ENCODE results near the gene TAS2R19.

Gene TAS2R19

DNA sequence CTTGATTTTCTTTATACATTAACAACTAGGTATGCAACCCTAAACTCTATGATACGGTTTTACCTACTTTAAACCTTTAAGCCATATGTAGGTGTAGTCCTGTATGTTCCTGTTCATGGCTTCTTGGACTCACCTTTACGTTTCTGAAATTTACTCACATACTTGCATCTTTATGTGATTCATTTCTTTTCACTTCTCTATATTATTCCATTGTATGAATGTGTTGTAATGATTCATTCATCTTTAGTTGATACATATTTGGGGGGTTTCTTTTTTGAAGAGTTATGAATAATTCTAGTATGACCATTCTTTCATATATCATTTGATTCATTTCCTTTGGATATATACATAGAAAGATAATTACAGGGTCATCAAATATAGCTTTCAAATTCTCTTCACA lies 33.3 kb downstream of the TAS2R19 start:
- no peak for DNase-seq

DNA sequence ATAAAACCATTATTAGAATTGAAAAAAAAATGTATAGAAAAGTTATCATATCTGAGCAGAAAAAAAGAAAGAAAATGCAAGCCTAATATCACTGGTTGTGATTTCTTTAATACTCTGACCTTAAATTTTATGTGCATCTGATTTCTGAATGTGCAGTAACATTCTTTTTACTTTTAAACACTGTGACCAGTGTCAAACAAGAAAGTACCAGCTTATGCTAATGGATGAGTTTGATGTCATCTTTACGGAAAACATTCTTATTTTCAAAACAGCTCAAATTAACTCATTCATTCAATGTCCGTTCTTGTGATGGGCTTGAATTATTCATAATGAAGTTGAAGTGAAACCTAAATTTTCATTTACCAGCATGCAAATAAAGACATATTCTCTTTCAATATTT lies 35.6 kb downstream of the TAS2R19 start, which contains the start of gene TAS2R50:
TSS of gene TAS2R50 (minus strand) at position 101 of the 400 bp plus-strand sequence. CDS start at position 49, 52 bp downstream.
- DNase-seq, result no peak

DNA sequence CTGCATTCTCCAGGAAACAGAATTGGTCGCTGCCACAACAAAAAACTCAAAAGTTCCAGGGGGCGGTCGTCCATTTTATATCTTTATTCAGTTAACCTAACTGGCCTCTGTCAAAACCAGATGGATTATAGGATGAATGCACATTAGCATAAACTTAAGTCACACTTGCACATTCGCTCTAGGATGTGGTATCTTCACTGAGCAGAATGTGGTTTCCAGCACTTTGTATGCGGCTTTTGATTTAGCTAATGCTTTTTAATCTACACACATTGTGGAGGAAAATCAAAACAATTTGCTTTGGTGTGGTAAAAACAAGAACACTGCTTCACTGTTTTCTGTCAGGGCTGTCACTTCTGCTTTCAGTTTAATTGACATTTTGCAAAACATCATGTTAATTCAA lies 40.2 kb downstream of the TAS2R19 start:
- no peak for DNase-seq

DNA sequence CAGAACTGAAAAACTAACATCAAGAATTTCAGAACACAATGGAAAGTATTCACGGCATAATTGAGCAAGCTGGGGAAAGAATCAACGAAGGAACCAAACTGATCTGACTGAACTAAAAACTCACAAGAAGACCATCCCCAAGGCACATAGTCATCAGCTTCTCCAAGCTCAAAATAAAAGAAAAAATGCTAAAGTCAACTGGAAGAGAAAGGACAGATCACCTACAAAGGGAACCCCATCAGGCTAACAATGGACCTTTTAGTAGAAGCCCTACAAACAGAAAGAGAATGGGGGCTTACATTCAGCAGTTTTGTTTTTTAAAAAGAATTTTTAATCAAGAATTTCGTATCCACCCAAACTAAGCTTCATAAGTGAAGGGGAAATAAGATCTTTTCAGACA lies 47.5 kb downstream of the TAS2R19 start:
- no peak for DNase-seq
